ENCODE measurements around the gene PARVB. TPM values are rescaled to one million over a fixed set of nuclear protein-coding genes. Genes with fewer than 3 reads are reported as not detected.

Gene PARVB
- total RNA-seq, 1 experiment from 2014 or later = 35.3 TPM

GRCh38 chr22:44118645-44119315 lies 94.7 kb downstream of the PARVB start:
- no TSS peak for BruUV-seq (replicated peaks)
- Histone ChIP-seq H3K9me2 (ENCODE audit: insufficient read depth) (no peaks in the 10 kb centered on the region), H3K36me3 (ENCODE audit: low read depth) (no peaks in the 10 kb centered on the region), H3K9me3 (ENCODE audit: insufficient read depth, low read depth) (no peaks in the 10 kb centered on the region), H3K79me2 (ENCODE audit: low read depth) (no peaks in the 10 kb centered on the region), H3F3A (ENCODE audit: insufficient read depth, low read depth) (no peaks in the 10 kb centered on the region), H3K4me3 (no peak overlapping the region), H3K27me3 (ENCODE audit: insufficient read depth, low read depth) (no peaks in the 10 kb centered on the region), H2AFZ (no peak overlapping the region), H3K27ac (no peak overlapping the region), H3K4me1 (replicated peaks; ENCODE audit: insufficient read depth) (no peaks in the 10 kb centered on the region), H3K4me2 (no peak overlapping the region), H4K20me1 (ENCODE audit: insufficient read depth) (no peaks in the 10 kb centered on the region)
- intact Hi-C loops (cut with micrococcal nuclease; ENCODE audit: unreplicated experiment) = no loop called here
- CTCF ChIA-PET = no interaction called here
- no peak for TF ChIP-seq CTCF (conservative IDR thresholded peaks at IDR 0.05)
- TF ChIP-seq EZH2 (IDR thresholded peaks at IDR 0.05; ENCODE audit: low read depth) = no peak
- no peak for DNase-seq
- POLR2A ChIA-PET (ENCODE audit: unreplicated experiment) = no interaction called here

DNA sequence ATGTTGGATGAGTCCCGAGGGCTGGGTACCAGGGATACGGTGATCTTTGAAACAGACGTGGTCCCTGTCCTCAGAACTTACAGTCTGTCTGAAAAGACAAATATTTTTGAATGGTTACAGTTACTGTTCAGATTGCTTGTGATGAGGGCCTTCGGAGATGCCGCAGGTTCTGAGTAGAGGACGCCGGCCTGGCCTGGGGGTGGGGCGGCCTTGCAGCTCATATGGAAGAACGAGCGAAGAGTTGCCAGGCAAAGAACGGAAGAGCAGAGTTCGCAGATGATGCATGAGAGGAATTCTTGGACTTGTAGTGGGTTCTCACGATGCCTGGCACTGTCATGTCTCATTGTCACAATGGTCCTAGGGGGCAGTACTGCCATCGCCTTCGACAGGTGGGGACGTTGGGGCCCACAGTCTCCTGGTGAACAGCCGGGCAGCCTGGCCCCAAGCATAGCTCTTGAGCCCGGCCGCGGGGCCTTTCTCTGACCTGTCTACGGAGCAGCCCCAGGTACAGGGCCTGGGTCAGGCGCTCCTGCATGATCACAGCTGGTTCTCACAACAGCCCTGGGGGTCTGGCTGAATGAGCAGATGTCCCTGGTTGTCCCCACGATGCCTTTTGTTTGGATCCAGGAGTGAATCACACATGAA lies 95.7 kb downstream of the PARVB start:
- BruUV-seq (replicated peaks) = no TSS peak
- no peak for DNase-seq
- Histone ChIP-seq H3K36me3 (ENCODE audit: low read depth) (no peaks in the 10 kb centered on the region), H3K79me2 (ENCODE audit: low read depth) (no peaks in the 10 kb centered on the region), H3K27ac (no peak overlapping the region), H3K9me3 (ENCODE audit: insufficient read depth, low read depth) (no peaks in the 10 kb centered on the region), H3K4me2 (no peak overlapping the region), H3K4me3 (no peak overlapping the region), H3F3A (ENCODE audit: insufficient read depth, low read depth) (no peaks in the 10 kb centered on the region), H4K20me1 (ENCODE audit: insufficient read depth) (no peaks in the 10 kb centered on the region), H3K9me2 (ENCODE audit: insufficient read depth) (no peaks in the 10 kb centered on the region), H3K27me3 (ENCODE audit: insufficient read depth, low read depth) (no peaks in the 10 kb centered on the region), H3K4me1 (replicated peaks; ENCODE audit: insufficient read depth) (no peaks in the 10 kb centered on the region), H2AFZ (no peak overlapping the region)
- TF ChIP-seq CTCF (conservative IDR thresholded peaks at IDR 0.05) = no peak
- intact Hi-C loops (cut with micrococcal nuclease; ENCODE audit: unreplicated experiment) = no loop called here
- CTCF ChIA-PET = no interaction called here
- POLR2A ChIA-PET (ENCODE audit: unreplicated experiment) = no interaction called here

GRCh38 chr22:44120314-44120704 lies 96.2 kb downstream of the PARVB start:
- Histone ChIP-seq H3K4me1 (replicated peaks; ENCODE audit: insufficient read depth) (no peaks in the 10 kb centered on the region), H3K9me3 (ENCODE audit: insufficient read depth, low read depth) (no peaks in the 10 kb centered on the region), H3K9me2 (ENCODE audit: insufficient read depth) (no peaks in the 10 kb centered on the region), H4K20me1 (ENCODE audit: insufficient read depth) (no peaks in the 10 kb centered on the region), H2AFZ (no peak overlapping the region), H3K4me2 (no peak overlapping the region), H3K27me3 (ENCODE audit: insufficient read depth, low read depth) (no peaks in the 10 kb centered on the region), H3K36me3 (ENCODE audit: low read depth) (no peaks in the 10 kb centered on the region), H3F3A (ENCODE audit: insufficient read depth, low read depth) (no peaks in the 10 kb centered on the region), H3K4me3 (no peak overlapping the region), H3K27ac (no peak overlapping the region), H3K79me2 (ENCODE audit: low read depth) (no peaks in the 10 kb centered on the region)
- ChIA-PET POLR2A (ENCODE audit: unreplicated experiment) (no interaction called here), CTCF (no interaction called here)
- TF ChIP-seq CTCF (conservative IDR thresholded peaks at IDR 0.05) (no peak), EZH2 (IDR thresholded peaks at IDR 0.05; ENCODE audit: low read depth) (no peak)
- no TSS peak for BruUV-seq (replicated peaks)
- DNase-seq = no peak
- intact Hi-C loops (cut with micrococcal nuclease; ENCODE audit: unreplicated experiment) = no loop called here
